Kidney (tissue), 14 donors: ENCODE measurements around the gene WNT5B. TPM values are rescaled to one million over a fixed set of nuclear protein-coding genes. Genes with fewer than 3 reads are reported as not detected.

Experiments used
- DNase-seq, 5 donors: peaks; one replicate each; pipeline ENCODE4 v3.0.0-alpha.2; 2013 to 2020
- FAIRE-seq: peaks from 2 replicates; lab custom pipeline; 2012; peaks lifted over from hg19 to GRCh38; lab: Jason Lieb, UNC
- H3K27ac ChIP-seq, 2 donors: one replicate each; pipeline ENCODE4 v1.7.0; 2013; ENCODE audit warnings: low read depth in 2 of 2, low read length in 2 of 2, inconsistent platforms in 1 of 2
- H3K27me3 ChIP-seq: one replicate; pipeline ENCODE4 v1.7.1; 2013; ENCODE audit warnings: low read length, inconsistent platforms; ENCODE audit not compliant: control insufficient read depth, insufficient read depth
- H3K36me3 ChIP-seq, 3 donors: one replicate each; pipeline versions ENCODE4 v1.7.0 to v1.7.1; 2013; ENCODE audit warnings: low read length in 3 of 3, control low read depth in 1 of 3, inconsistent platforms in 1 of 3; ENCODE audit not compliant: insufficient read depth in 3 of 3, control insufficient read depth in 2 of 3
- H3K4me1 ChIP-seq, 3 donors: one replicate each; pipeline versions ENCODE4 v1.7.0 to v1.7.1; 2013; ENCODE audit warnings: low read length in 3 of 3, inconsistent platforms in 1 of 3, low read depth in 1 of 3; ENCODE audit not compliant: control insufficient read depth in 2 of 3, insufficient read depth in 2 of 3
- H3K4me3 ChIP-seq, 3 donors: one replicate each; pipeline versions ENCODE4 v1.7.0 to v1.8.1; 2013; ENCODE audit warnings: low read length in 3 of 3, control low read depth in 1 of 3, inconsistent platforms in 1 of 3
- H3K9ac ChIP-seq, 3 donors: one replicate each; pipeline versions ENCODE4 v1.7.0 to v1.7.1; 2013; ENCODE audit warnings: low read length in 3 of 3, control low read depth in 1 of 3, inconsistent platforms in 1 of 3
- H3K9me3 ChIP-seq, 3 donors: one replicate each; pipeline versions ENCODE4 v1.7.0 to v1.7.1; 2013; ENCODE audit warnings: low read length in 3 of 3, control low read depth in 1 of 3, inconsistent platforms in 1 of 3; ENCODE audit not compliant: control insufficient read depth in 2 of 3, insufficient read depth in 1 of 3
- intact Hi-C: fragments of 100-400 bp; cut with DNase I; formaldehyde crosslinking; loops from one replicate; pipeline ENCODE4 v1.11.1; 2022
- polyA plus RNA-seq: library from polyadenylated mRNA; stranded (reverse); fragments of 350-450 nt; fragmentation: Illumina TruSeq; extraction: RNeasy Lipid Tissue Mini Kit (QIAGEN cat#74804); gene quantifications from one replicate; pipeline ENCODE4 v1.2.3, GENCODE V29; 2014; ENCODE audit warnings: low read depth, low replicate concordance; ENCODE audit not compliant: insufficient read depth
- total RNA-seq: library from RNA; stranded (reverse); fragmentation: NEBNext Ultra II Directional; extraction: Animal tissue kit (Norgen Biotek cat#: 25700); gene quantifications from one replicate; pipeline ENCODE4 v1.2.1, GENCODE V29; 2021
- TF ChIP-seq, protein P1 (sequence below): IDR thresholded peaks from 3 replicates; pipeline ENCODE4 v1.5.1; 2012; ENCODE audit warnings: mild to moderate bottlenecking, moderate library complexity, borderline replicate concordance; ENCODE audit not compliant: insufficient read depth; ENCODE audit errors: extremely low read depth
- donor health status: control.
- donor health status: control.
- donor health status: control.
- donor health status: control.
- donor health status: control.
- donor health status: DM: yes; HTN: yes; CAD: no.
- donor health status: Normal renal cell carcinoma (clear cell type).

WNT5B gene
- total and polyA plus RNA-seq, 2 donors from 2014 or later, result 3.4 to 4.8 TPM

DNA sequence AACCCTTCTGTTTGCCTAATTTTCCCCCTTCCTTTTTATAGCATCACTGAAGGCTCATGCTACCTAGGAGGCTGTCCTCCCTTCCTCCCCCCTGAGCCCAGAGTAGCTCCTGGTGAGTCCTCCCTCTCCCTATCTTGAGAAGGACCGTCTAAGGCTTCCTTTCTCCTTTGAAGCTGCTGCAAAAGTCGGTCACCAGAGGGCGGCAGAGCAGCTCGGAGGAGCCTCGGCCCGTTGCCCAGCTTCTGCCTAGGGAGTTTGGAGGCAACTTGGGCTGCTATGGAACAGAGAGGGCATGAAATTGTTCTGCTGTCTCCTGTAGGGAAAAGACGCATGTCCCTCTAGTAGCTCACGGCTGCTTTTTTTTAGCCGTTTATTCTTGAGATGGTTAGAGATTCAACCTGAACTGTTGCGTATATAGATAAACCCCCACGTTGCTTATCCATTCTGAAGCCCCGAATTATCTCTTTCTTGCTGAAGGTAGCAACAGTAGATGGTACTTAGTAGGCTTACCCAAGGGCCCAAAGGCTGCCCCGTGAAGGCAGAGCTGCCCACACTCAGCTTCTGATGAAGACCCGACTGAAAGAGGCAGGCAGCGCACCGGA lies 5.7 kb downstream of the WNT5B start:
- H3K36me3 ChIP-seq, result no peaks in the 10 kb centered on the region
- peak; percentile 61 to 89 (median 71) for DNase-seq
- no peaks in the 10 kb centered on the region for H3K9me3 ChIP-seq
- H3K9ac ChIP-seq, result no peak overlapping the region
- TF ChIP-seq, protein P1, sequence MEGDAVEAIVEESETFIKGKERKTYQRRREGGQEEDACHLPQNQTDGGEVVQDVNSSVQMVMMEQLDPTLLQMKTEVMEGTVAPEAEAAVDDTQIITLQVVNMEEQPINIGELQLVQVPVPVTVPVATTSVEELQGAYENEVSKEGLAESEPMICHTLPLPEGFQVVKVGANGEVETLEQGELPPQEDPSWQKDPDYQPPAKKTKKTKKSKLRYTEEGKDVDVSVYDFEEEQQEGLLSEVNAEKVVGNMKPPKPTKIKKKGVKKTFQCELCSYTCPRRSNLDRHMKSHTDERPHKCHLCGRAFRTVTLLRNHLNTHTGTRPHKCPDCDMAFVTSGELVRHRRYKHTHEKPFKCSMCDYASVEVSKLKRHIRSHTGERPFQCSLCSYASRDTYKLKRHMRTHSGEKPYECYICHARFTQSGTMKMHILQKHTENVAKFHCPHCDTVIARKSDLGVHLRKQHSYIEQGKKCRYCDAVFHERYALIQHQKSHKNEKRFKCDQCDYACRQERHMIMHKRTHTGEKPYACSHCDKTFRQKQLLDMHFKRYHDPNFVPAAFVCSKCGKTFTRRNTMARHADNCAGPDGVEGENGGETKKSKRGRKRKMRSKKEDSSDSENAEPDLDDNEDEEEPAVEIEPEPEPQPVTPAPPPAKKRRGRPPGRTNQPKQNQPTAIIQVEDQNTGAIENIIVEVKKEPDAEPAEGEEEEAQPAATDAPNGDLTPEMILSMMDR, result peak; percentile 80
- peaks cover 0 to 3% (median 0%) of the 10 kb centered on the region in 3 donors for H3K4me1 ChIP-seq
- intact Hi-C loops, result no loop called here
- no peak overlapping the region for H3K4me3 ChIP-seq
- FAIRE-seq, result no peak
- H3K27ac ChIP-seq, result no peak overlapping the region
- H3K27me3 ChIP-seq, result peaks cover 7% of the 10 kb centered on the region

DNA sequence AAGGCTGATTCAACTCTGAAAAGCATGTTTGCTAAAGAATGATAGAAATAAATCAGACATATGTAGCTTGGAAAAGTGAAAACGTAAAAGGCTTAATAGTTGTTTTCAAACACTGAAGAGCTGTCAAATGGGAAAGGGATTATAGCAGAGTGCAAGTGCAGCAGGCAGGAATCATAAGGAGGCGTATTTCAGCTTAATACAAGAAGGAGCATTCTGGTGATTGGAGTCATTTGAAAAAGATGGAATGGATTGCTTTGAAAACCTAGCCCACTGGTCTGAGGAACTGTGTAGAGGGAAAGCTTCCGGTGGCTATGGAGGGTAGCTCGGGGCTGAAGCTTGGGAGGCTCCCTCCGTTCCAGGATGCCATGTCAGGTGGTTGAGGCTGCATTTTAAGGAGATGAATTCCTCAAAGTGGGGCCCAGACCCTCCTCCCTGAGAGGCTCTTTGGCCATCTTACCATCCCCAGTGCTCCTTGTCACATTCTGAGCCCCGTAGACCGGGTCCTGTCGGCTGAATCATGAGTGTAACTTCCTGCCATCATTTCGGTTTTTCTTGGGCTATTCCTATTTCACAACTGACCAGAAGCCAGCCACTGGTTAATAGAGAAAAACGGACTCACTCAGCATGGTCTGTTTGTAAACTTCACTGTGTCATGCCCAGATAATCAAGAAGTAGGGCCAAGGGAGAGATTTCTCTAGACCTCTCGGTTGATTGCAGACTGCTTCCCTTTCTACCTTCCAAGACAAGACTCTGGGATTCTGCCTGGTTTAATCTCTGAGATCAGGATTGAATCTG lies 6.5 kb downstream of the WNT5B start:
- Histone ChIP-seq H3K9me3 (no peaks in the 10 kb centered on the region), H3K4me1 (peaks cover 0 to 3% (median 0%) of the 10 kb centered on the region in 3 donors), H3K9ac (no peak overlapping the region), H3K4me3 (no peak overlapping the region), H3K27me3 (peaks cover 7% of the 10 kb centered on the region), H3K36me3 (peaks cover 0 to 3% (median 0%) of the 10 kb centered on the region in 3 donors), H3K27ac (no peak overlapping the region)
- DNase-seq, result no peak
- no peak for FAIRE-seq
- intact Hi-C loops, result no loop called here
- TF ChIP-seq, protein P1, result no peak

DNA sequence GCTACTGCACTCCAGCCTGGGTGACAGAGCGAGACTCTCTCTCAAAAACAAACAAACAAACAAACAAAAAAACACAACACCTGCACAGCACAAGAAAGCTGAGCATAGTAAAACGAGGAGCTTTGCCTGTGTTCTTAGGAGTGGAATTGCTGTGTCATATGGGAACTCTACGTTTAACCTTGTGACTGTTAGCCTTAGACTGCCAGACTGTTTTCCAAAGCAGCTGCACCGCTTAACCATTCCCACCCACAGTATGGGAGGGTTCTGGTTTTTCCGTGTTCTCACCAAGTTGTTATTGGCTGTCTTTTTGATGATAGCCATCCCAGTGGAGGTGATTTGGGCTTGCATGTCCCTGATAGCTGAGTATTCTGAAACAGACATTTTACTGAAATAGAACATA lies 9.2 kb downstream of the WNT5B start:
- H3K36me3 ChIP-seq, result peaks cover 0 to 3% (median 0%) of the 10 kb centered on the region in 3 donors
- peaks cover 0 to 3% (median 0%) of the 10 kb centered on the region in 3 donors for H3K4me1 ChIP-seq
- no peak for DNase-seq
- no peaks in the 10 kb centered on the region for H3K9me3 ChIP-seq
- no peaks in the 10 kb centered on the region for H3K27me3 ChIP-seq
- intact Hi-C loops, result no loop called here
- no peak overlapping the region for H3K4me3 ChIP-seq
- no peak overlapping the region for H3K9ac ChIP-seq
- no peak for FAIRE-seq
- TF ChIP-seq, protein P1, result no peak
- H3K27ac ChIP-seq, result no peak overlapping the region
